WI38 (cell line): Measurements from ENCODE around the gene NFAM1.

ENCODE experiments used
- H3K4me3 ChIP-seq: 2 replicates; pipeline ENCODE4 v1.5.1; 2011; ENCODE audit warnings: low read depth, mild to moderate bottlenecking, control low read depth, low read length
- TF ChIP-seq, protein P1 (sequence below): IDR thresholded peaks from 2 replicates; pipeline ENCODE4 v1.5.1; 2012; ENCODE audit warnings: low read depth, mild to moderate bottlenecking, control low read depth, low read length

The NFAM1 gene

DNA sequence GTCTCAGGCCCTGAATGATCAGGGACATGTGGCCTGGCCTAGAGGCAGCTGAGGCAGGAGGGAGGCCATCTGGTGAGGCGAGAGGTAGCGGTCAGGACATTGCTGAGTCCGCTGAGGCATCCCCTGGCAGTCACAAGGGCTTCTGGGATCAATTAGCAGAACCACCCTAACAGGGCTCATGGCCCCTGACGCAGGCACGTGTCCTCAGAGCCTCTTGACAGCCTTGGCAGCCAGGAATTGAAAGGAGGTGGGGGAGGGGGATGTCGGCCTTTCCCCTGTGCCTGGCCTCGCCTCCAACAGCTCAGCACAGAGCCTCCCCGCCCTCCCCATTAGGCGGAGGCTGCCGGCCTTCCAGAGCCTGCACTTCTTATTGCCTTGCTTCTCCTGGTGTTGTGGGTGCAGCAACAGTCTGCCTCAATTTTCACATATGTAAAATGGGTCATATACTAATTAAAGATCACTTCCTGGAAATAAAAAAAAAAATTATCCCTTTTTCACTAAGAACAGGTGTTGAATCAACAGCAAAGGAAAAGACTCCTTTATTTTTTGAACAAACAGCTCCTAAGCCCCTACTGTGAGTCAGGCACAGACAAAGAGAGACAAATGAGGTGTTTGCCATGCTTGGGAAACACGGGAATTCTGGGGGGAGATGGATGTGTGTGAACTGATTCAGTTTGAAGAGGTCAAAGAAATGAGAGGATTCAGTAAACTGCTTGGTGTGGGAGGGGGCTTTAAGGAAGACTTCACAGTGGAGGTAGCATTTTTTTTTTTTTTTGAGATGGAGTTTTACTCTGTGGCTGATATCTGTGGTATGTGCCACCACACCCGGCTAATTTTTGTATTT is 55.3 kb downstream of the NFAM1 start:
- TF ChIP-seq, protein P1, sequence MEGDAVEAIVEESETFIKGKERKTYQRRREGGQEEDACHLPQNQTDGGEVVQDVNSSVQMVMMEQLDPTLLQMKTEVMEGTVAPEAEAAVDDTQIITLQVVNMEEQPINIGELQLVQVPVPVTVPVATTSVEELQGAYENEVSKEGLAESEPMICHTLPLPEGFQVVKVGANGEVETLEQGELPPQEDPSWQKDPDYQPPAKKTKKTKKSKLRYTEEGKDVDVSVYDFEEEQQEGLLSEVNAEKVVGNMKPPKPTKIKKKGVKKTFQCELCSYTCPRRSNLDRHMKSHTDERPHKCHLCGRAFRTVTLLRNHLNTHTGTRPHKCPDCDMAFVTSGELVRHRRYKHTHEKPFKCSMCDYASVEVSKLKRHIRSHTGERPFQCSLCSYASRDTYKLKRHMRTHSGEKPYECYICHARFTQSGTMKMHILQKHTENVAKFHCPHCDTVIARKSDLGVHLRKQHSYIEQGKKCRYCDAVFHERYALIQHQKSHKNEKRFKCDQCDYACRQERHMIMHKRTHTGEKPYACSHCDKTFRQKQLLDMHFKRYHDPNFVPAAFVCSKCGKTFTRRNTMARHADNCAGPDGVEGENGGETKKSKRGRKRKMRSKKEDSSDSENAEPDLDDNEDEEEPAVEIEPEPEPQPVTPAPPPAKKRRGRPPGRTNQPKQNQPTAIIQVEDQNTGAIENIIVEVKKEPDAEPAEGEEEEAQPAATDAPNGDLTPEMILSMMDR = no peak
- H3K4me3 ChIP-seq = no peak overlapping the region

DNA sequence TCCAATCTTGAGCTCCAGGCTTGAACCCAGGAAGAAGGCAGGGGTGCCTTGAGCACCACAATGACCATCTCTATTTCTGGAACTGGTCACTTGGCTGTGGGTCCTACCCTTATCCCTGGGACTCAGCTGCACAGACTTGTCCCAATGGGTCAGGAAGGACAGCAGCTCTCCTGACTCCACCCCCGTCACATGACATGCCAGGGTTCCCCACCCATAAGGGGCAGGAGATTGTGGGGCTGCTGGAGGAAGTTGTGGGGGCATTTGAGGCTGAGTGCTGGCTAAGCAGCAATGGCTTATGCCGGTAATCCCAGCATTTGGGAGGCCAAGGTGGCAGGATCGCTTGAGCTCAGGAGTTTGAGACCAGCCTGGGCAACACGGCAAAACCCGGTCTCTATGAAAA is 56.2 kb downstream of the NFAM1 start:
- TF ChIP-seq, protein P1 = no peak
- no peak overlapping the region for H3K4me3 ChIP-seq

DNA sequence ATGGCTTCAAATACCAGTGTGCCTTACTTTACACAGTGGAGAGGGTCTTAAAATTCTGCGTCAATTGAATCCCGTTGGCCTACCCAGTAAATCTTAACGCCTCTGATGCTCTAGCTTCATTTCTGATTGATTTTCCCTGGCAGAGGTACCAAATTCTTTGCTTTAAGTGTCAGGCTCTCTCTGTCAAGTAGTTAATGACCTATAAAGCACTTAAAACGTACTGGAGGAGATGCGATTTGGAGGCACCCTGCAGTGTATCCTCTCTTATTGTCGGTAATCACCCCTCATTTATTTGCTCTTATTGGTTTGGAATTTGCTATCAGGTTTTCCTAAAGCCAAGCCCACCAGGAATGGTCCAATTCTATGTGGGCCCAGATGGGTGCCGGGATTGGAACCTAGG is 59.2 kb downstream of the NFAM1 start:
- TF ChIP-seq, protein P1 = no peak
- H3K4me3 ChIP-seq = no peak overlapping the region

DNA sequence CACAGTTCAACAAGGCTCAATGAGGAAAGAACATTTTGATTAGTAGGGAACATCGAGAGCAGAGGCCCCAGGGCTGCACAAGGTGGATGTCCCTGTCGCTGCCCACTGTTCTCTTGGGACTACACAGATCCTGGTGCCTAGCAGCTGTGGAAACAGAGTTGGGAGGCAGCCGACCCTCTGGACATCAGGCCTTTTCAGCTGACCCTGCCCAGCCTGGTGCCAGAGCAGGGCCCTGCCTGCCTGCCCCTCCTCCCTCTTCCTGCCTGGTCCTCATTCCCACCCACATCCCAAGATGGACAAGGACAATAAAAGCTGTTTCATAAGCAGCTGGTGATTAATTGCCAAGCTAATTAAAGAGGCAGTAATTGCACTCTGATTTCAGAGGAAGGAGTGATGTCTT is 60.7 kb downstream of the NFAM1 start:
- TF ChIP-seq, protein P1 = no peak

DNA sequence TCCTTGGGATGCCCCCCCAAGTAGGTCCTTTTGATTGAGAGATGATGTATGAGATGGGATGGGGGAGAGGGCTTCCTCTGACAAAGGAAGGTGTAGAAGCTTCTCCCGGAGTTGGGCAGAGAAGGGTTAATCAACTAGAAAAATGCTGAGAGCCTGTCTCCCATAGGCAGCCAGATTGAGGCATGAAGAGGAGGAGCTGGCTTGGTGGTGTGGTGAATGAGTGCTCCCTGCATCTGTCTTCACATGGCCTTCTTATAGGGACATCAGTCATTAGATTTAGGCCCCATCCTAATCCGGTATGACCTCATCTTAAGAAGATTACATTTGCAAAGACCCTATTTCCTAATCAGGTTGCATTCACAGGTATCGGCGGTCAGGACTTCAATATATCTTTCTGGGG is 61.1 kb downstream of the NFAM1 start:
- no peak overlapping the region for H3K4me3 ChIP-seq
- TF ChIP-seq, protein P1 = no peak

More for the DNA sequence above, 60.7 kb downstream of the NFAM1 start:
- H3K4me3 ChIP-seq = no peak overlapping the region

DNA sequence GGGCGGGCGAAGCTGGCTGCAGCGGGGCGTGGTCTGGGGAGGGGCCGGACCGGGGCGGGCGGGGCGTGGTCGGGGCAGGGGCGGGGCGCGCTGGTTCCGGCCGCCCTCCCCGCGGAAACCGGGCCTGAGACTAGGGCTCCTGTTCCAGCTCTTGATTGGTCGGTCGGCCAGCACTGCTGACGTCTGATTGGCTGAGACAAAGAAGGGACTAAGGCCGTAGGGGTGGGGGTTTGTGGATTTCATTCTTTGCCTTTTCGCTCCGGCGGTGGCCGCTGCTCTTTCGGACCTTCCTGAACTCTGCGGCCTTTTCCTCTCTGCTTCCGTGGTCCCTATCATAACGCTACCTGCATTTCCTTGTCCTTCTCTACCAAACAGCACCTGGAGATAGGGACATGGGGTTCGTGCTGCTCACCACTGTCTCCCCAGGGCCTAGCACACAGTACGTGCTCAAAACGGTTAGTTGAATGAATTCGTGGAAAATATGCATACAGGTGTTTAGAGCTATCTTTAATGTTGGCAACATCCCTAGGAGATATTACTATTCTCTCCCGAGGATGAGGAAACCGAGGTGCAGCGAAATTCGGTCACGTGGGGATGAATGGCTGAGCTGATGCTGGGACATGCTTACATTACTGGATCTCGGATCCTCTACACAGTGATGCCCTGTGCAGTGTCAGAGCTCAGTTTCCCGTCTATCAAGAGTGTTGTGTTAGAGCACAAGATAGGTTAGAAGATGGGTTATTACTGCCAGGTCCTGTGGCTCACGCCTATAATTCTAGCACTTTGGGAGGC is 62.8 kb downstream of the NFAM1 start:
- H3K4me3 ChIP-seq = peak overlapping the region; percentile 37
- TF ChIP-seq, protein P1 = no peak
